GM18861 (cell line): ENCODE data around the gene KRTAP5-5.
"Not testable (repeated sequence)": the region's sequence is repeated elsewhere in the genome, so short reads cannot be mapped to it uniquely, and the experiment has no call there.

ENCODE experiments used
- ATAC-seq: cut with Tn5 transposase; IDR thresholded peaks from one replicate; pipeline ENCODE4 v1.9.1; 2021; ENCODE audit not compliant: unreplicated experiment

KRTAP5-5 gene

GRCh38 chr11:1607156-1607845 lies 22.3 kb upstream of the KRTAP5-5 start:
- not testable (repeated sequence) for ATAC-seq

- not testable (repeated sequence) for ATAC-seq
These were observed 21.7 kb upstream of the KRTAP5-5 start for GRCh38 chr11:1607901-1608300.

GRCh38 chr11:1608363-1608762 lies 21.2 kb upstream of the KRTAP5-5 start, which contains the start of gene KRTAP5-3:
TSS of gene KRTAP5-3 (minus strand) at chr11:1608463. CDS start at chr11:1608385, 78 bp downstream.
- ATAC-seq, result no peak

DNA sequence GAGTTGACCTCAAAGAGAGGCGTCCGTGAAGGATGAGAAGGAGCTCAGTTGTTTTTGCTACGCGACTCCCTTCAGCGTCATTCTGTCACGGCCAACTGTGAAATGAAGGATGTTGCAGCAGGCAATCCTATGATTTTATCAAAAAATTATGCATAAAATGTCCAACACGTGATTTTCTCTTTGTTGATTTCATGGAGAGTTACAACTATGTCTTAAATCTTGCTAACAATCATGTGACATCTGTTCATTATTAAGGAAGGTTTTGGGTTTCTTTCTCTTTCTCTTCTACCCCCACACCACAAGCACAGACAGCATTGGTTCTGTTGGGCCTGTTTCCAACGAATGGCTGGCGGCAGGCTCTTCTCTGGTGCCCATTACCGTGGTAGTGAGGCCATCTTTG lies 11.3 kb upstream of the KRTAP5-5 start:
- ATAC-seq, result no peak

GRCh38 chr11:1619449-1619848 lies 10.1 kb upstream of the KRTAP5-5 start:
- ATAC-seq, result no peak

GRCh38 chr11:1622086-1622485 lies 7.5 kb upstream of the KRTAP5-5 start, which contains the start of gene KRTAP5-4:
TSS of gene KRTAP5-4 (minus strand) at chr11:1622138. CDS start at chr11:1622093, 45 bp downstream.
- ATAC-seq, result no peak

DNA sequence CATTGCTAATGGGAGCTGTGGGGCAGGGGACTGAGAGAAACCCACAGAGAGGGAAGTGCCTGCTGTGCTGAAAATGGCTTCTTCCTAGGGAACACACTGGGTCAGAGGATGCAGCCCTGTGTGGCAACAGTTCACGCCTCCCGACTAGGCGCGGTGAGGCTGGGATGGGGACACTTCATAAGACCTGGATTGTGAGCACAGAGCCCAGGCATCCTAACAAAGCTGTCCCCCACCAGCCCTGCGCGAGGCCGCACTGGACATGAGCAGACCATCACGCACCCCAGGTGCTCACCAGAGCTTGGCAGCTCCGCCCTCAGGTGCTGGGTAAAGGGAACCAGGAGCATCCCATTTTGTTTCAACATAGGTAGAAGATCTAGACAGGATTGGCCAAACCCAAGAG lies 5.9 kb upstream of the KRTAP5-5 start:
- ATAC-seq, result no peak

DNA sequence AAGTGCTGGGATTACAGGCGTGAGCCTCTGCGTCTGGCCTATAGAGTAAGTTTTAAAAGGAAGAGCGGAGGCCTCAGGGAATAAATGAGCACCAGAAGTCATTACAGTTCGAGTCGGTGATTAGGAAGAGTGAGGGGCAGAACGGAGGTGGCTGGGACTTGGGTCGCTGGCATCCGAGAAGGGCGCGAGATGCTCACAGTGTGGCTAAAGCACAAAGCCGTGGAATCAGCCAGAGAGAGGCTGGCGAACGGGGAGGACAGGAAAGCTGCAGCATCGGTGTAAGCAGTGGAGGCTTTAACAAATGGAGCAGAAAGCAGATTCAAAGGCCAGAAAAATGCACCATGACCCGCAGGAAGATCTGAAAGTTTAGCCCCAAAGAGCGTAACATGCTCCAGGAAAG lies 5.0 kb upstream of the KRTAP5-5 start:
- no peak for ATAC-seq

GRCh38 chr11:1625541-1625940 lies 4.0 kb upstream of the KRTAP5-5 start:
- ATAC-seq, result no peak

DNA sequence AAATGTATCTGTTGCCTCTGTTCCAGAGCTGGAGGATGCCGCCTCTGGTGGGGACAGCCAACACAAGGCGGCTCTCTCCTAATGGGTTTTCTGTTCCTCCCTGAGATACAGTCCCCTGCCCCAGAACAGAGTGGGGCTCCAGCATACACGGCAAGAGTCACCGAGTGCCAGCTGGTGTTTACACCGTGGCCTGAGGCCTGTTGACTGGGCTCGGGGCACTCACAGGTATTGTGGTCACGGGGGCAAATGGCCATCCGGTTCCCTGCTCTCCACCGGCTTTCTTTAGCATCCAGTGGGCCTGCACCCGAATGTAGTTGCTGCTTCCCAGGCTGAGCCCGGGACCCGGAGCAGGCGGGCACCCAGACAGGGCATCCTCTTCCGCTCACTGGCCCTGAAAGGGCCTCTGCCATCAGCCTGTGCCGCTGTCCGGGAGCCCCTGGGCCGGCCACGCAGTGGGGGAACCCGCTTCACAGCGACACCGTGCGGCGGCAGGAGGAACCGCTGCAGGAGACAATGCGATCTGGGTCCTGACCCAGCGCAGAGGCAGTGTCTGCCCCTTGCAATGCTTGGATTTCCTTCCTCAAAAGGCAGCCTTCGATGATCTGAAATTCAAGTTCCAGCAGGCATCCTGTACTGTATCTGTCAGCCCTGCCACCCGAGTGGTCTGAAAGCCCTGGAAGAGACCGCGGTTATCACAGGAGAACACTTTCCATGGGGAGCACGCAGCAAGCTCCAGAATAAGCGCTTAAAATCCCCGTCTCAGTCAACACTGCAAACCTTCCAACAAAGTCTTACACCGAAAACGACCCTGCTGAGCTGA lies 859 bp upstream of the KRTAP5-5 start:
- ATAC-seq, result no peak

- no peak for ATAC-seq
These were observed 696 bp downstream of the KRTAP5-5 start for GRCh38 chr11:1630271-1630670.

DNA sequence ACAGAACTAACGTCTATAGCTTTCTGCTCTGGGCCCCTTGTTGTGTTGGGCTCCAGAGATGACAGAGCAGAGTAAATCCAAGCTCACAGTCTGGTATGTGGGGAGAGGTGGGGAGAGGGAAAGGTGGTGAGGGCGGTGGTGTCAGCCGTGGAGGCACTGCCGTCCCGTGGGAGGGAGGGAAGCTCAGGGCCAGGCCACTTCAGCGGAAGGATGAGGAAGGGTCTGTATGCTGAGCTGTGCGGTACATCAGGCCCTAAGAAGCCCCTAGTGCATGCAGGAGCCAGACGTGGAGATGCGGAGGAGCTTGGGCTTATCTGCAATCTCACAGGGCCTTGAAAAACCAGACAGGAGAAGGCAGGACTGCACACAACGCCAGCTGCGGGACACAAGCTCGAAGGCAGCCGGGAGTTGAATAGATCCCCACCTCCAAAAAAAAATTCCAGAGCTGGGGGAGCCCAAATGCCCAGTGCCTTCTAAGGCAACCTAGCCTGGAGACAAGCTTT lies 1.5 kb downstream of the KRTAP5-5 start:
- no peak for ATAC-seq

- ATAC-seq, result no peak
These were observed 2.6 kb downstream of the KRTAP5-5 start for GRCh38 chr11:1632053-1632714.

DNA sequence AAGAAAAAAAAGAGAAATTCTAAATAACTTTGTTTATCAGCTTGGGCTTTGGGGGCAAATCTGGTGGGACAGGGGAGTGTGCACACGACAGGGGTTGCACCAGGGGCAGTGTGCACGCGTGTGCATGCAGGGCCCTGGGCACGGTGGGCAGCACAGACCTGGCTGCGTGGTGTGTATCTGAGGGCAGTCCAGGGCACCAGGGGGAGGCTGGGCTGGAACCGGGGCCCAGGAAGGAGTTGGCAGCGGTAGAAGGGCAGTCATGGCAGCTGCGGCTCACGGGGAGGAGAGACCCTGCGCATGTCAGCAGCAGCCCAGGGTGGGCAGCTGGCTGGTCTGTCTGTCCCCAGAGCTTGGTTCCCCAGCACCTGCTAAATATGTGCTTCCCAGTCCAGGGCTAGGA lies 4.3 kb downstream of the KRTAP5-5 start:
- no peak for ATAC-seq

DNA sequence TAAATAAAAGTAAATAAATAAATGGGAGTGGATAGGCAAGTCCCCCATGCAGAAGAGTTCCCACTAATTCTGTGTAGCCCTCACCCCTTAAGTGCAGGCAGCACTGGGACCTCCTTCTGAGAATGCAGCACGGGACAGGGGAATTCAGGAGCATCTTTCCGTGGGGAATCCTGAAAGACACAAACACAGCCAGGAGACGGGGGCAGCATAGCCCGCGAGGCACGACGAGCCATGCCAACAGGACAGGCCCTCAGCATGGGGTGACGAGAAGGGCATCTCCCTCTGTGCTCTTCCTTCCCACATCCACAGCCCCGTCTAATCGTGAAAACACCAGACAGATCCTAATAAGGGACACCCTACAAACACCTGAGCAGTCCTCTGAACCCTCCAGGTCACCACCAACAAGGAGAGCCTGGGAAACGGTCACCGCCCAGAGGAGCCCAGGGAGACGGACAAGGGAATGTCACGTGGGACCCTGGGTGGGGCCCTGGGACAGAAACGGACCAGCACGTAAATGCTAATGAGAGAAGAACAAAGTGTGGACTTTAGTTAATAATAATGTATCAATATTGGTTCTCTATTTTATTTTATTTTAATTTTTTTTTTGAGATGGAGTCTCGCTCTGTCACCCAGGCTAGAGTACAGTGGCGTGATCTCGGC lies 6.8 kb downstream of the KRTAP5-5 start:
- no peak for ATAC-seq

GRCh38 chr11:1637628-1638027 lies 8.1 kb downstream of the KRTAP5-5 start:
- no peak for ATAC-seq

GRCh38 chr11:1638344-1638743 lies 8.8 kb downstream of the KRTAP5-5 start:
- ATAC-seq, result no peak

DNA sequence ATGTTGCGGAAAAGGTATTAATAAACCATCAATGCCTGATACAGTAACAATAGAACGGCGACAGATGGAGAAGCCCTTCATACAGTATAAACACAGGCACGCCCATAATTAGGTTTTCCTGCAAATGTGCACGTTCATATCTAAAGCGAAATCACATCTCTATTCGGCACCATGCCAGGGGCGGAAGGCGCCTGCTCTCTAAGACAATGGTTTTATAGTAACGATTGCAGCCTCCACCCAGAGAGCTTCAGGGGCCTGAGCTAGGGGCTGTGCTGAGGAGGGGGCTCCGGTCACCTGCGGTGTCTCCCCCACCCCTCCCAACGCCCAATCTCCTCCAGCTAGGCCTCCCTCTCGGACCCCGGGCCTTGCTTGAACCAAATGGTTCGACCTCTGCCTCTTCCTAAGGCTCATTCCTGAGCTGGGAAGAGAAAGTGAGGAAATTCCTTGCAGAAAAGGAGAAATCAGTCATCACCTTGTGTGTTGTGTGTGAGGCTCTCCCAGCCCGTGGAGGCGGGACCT lies 9.6 kb downstream of the KRTAP5-5 start:
- ATAC-seq, result no peak

GRCh38 chr11:1639666-1640065 lies 10.1 kb downstream of the KRTAP5-5 start:
- no peak for ATAC-seq

DNA sequence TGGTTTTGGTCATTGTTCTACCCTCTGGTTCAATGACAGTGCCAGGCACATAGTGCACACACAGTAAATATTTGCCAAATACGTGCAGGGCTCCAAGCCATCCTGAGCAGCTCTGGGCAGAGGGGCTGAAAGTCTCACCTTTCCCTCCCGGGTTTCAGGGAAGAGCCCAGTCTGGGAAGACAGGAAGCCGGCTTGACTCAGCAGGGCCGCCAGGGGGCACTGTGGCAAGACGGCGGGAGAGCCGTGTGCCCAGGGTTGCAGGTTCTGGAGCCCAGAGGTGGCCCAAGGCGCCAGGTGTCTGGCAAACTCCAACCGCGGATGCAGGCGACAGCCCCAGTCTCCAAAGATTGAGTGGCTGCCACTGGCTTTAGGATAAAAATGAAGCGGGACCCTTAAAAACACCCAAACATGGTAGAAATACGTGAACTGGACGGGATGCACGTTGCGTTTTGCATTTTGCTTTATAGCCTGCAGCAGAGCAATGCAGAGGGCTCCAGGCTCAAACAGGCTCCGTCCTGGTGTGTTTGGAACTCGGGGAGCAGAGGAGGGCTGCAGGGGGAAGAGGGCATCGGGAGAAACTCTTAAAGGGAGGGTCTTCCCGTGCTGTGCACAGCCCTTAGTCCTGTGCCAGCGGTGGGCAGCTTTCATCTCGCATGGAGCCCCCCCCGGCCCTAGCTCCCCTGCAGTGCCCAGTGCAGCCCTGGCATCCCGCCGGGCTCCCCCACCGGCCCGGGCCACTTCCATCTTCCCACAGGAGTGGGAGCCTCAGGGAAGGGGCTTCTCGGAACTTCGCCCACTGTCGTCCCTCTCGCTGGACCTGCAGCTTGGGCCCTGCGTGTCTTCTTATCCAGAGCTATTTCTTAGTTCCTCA lies 10.7 kb downstream of the KRTAP5-5 start:
- no peak for ATAC-seq
